H1 (cell line): ENCODE data around the gene NAA16. TPM values are rescaled to one million over a fixed set of nuclear protein-coding genes. Genes with fewer than 3 reads are reported as not detected.

Experiments used
- CTCF ChIA-PET: fragments of 300-600 bp; sonication (Branson Sonifier 250); formaldehyde crosslinking; loops from one replicate; lab custom pipeline; 2021; ENCODE audit not compliant: partially characterized antibody; lab: Charles Lee
- POLR2A ChIA-PET: fragments of 300-600 bp; sonication (Branson Sonifier 250); formaldehyde crosslinking; loops from one replicate; lab custom pipeline; 2021; ENCODE audit warnings: inconsistent platforms; ENCODE audit not compliant: partially characterized antibody; lab: Charles Lee
- DNase-seq, 2 experiments: peaks; one replicate each; pipeline versions ENCODE4 v3.0.0 to v3.0.0-alpha.2; 2010 to 2022; ENCODE audit warnings: low spot score in 2 of 2, low read depth in 1 of 2, mixed read lengths in 1 of 2
- FAIRE-seq: peaks from 2 replicates; lab custom pipeline; 2011; peaks lifted over from hg19 to GRCh38; lab: Jason Lieb, UNC
- H2AFZ ChIP-seq: 2 replicates; pipeline ENCODE4 v1.8.1; 2012; ENCODE audit warnings: low read length, inconsistent platforms
- H2AK5ac ChIP-seq: 2 replicates; pipeline ENCODE4 v1.6.1; 2013; ENCODE audit warnings: low read depth, low read length
- H2BK120ac ChIP-seq: replicated peaks from 2 replicates; pipeline ENCODE3; 2013; ENCODE audit warnings: low read depth, low read length, inconsistent platforms
- H2BK12ac ChIP-seq: 2 replicates; pipeline ENCODE4 v1.6.1; 2013; ENCODE audit warnings: low read depth, low read length
- H2BK15ac ChIP-seq: 2 replicates; pipeline ENCODE4 v1.6.1; 2013; ENCODE audit warnings: low read length
- H2BK20ac ChIP-seq: 2 replicates; pipeline ENCODE4 v1.6.1; 2013; ENCODE audit warnings: low read length
- H2BK5ac ChIP-seq: 2 replicates; pipeline ENCODE4 v1.6.1; 2013; ENCODE audit warnings: low read depth, low read length
- H3K14ac ChIP-seq: 2 replicates; pipeline ENCODE4 v1.6.1; 2013; ENCODE audit warnings: inconsistent platforms; ENCODE audit not compliant: insufficient read length
- H3K18ac ChIP-seq: 2 replicates; pipeline ENCODE4 v1.6.1; 2013; ENCODE audit warnings: low read length; ENCODE audit errors: extremely low read depth
- H3K23ac ChIP-seq: 2 replicates; pipeline ENCODE4 v1.6.1; 2013; ENCODE audit warnings: inconsistent platforms; ENCODE audit not compliant: insufficient read length
- H3K23me2 ChIP-seq: 2 replicates; pipeline ENCODE4 v1.6.1; 2013; ENCODE audit warnings: low read depth, low read length
- H3K27ac ChIP-seq: 2 replicates; pipeline ENCODE4 v1.6.1; 2011; ENCODE audit warnings: low read depth, low read length, inconsistent platforms
- H3K27me3 ChIP-seq, 4 experiments: replicated peaks in 1 of 4; 1 replicate in 1 of 4; 2 replicates in 3 of 4; pipeline versions ENCODE4 v1.6.1 to v1.8.1; 2011 to 2013; ENCODE audit warnings: low read length in 3 of 4, mild to moderate bottlenecking in 3 of 4, inconsistent platforms in 2 of 4, mixed read lengths in 2 of 4, moderate library complexity in 1 of 4; ENCODE audit not compliant: control insufficient read depth in 3 of 4, insufficient read depth in 3 of 4; ENCODE audit errors: extremely low read depth in 1 of 4
- H3K36me3 ChIP-seq, 4 experiments: 2 replicates each; pipeline versions ENCODE4 v1.6.1 to v1.8.1; 2011 to 2013; ENCODE audit warnings: mild to moderate bottlenecking in 4 of 4, low read length in 3 of 4, moderate library complexity in 2 of 4, control low read depth in 1 of 4, inconsistent platforms in 1 of 4; ENCODE audit not compliant: insufficient read depth in 4 of 4, control insufficient read depth in 2 of 4
- H3K4ac ChIP-seq: replicated peaks from 2 replicates; pipeline ENCODE3; 2013; ENCODE audit warnings: low read length, low read depth, mixed read lengths, inconsistent platforms; ENCODE audit not compliant: insufficient read length
- H3K4me1 ChIP-seq, 4 experiments: replicated peaks in 1 of 4; 1 replicate in 1 of 4; 2 replicates in 3 of 4; pipeline versions ENCODE4 v1.6.1 to v1.8.1; 2011 to 2013; ENCODE audit warnings: low read length in 3 of 4, inconsistent platforms in 2 of 4, mixed read lengths in 1 of 4; ENCODE audit not compliant: insufficient read depth in 4 of 4, control insufficient read depth in 3 of 4
- H3K4me2 ChIP-seq, 2 experiments: 2 replicates each; pipeline versions ENCODE4 v1.6.1 to v1.8.1; 2011 to 2013; ENCODE audit warnings: low read depth in 2 of 2, low read length in 2 of 2, control low read depth in 1 of 2, inconsistent platforms in 1 of 2, mild to moderate bottlenecking in 1 of 2; ENCODE audit not compliant: insufficient read depth in 1 of 2
- H3K4me3 ChIP-seq, 4 experiments: fragments of 200-600, 300-600 bp in 1 of 4; sonication (generic), shearing (Covaris generic), sonication (Bioruptor Twin) in 1 of 4; 2 replicates each; pipeline versions ENCODE4 v1.5.1 to v1.8.1; 2011 to 2016; ENCODE audit warnings: low read length in 4 of 4, low read depth in 3 of 4, control low read depth in 2 of 4, inconsistent platforms in 2 of 4, mild to moderate bottlenecking in 2 of 4, mixed read lengths in 1 of 4, moderate library complexity in 1 of 4; ENCODE audit not compliant: insufficient read depth in 2 of 4; ENCODE audit errors: extremely low read depth in 1 of 4
- H3K56ac ChIP-seq: replicated peaks from 2 replicates; pipeline ENCODE3; 2013; ENCODE audit warnings: low read depth, mild to moderate bottlenecking, mixed read lengths, low read length, inconsistent platforms; ENCODE audit not compliant: insufficient read length
- H3K79me1 ChIP-seq: 2 replicates; pipeline ENCODE4 v1.6.1; 2013; ENCODE audit warnings: low read depth, low read length, control low read depth
- H3K79me2 ChIP-seq, 2 experiments: 2 replicates each; pipeline versions ENCODE4 v1.6.1 to v1.8.1; 2012 to 2013; ENCODE audit warnings: low read length in 2 of 2, mild to moderate bottlenecking in 2 of 2, inconsistent platforms in 1 of 2; ENCODE audit not compliant: insufficient read depth in 2 of 2, control insufficient read depth in 1 of 2
- H3K9ac ChIP-seq, 4 experiments: replicated peaks in 1 of 4; 1 replicate in 1 of 4; 2 replicates in 3 of 4; pipeline versions ENCODE4 v1.6.1 to v1.8.1; 2011 to 2013; ENCODE audit warnings: low read depth in 3 of 4, low read length in 3 of 4, control low read depth in 2 of 4, mild to moderate bottlenecking in 2 of 4, moderate library complexity in 2 of 4, inconsistent platforms in 1 of 4; ENCODE audit errors: extremely low read depth in 1 of 4
- H3K9me3 ChIP-seq, 2 experiments: 2 replicates each; pipeline versions ENCODE4 v1.6.1 to v1.8.1; 2012 to 2013; ENCODE audit warnings: mild to moderate bottlenecking in 2 of 2, moderate library complexity in 2 of 2, control low read depth in 1 of 2, inconsistent platforms in 1 of 2, low read depth in 1 of 2, low read length in 1 of 2, mixed read lengths in 1 of 2; ENCODE audit not compliant: insufficient read depth in 2 of 2
- H4K20me1 ChIP-seq, 2 experiments: replicated peaks in 1 of 2; 2 replicates each; pipeline versions ENCODE3 to v1.8.1; 2011 to 2013; ENCODE audit warnings: inconsistent platforms in 2 of 2, low read length in 2 of 2, mild to moderate bottlenecking in 1 of 2; ENCODE audit not compliant: insufficient read depth in 2 of 2, control insufficient read depth in 1 of 2
- H4K5ac ChIP-seq: 2 replicates; pipeline ENCODE4 v1.6.1; 2013; ENCODE audit warnings: low read length, low read depth, mixed read lengths, inconsistent platforms; ENCODE audit not compliant: insufficient read length
- H4K8ac ChIP-seq: 2 replicates; pipeline ENCODE4 v1.8.0; 2013; ENCODE audit warnings: mild to moderate bottlenecking, moderate library complexity, low read length, inconsistent platforms; ENCODE audit not compliant: insufficient read depth; ENCODE audit errors: extremely low read depth
- H4K91ac ChIP-seq: replicated peaks from 2 replicates; pipeline ENCODE3; 2013; ENCODE audit warnings: low read length, mixed read lengths, inconsistent platforms; ENCODE audit not compliant: insufficient read length
- CBX5 ChIP-seq: fragments of 300-800, 300-1000 bp; sonication (generic); IDR thresholded peaks from 2 replicates; pipeline ENCODE4 v1.7.1; 2016; ENCODE audit warnings: antibody characterized with exemption, low read length, low read depth
- CBX8 ChIP-seq: fragments of 300-800, 300-1000 bp; sonication (generic); IDR thresholded peaks from 2 replicates; pipeline ENCODE4 v1.7.1; 2016; ENCODE audit warnings: low read depth, low read length, borderline replicate concordance
- E2F6 ChIP-seq: IDR thresholded peaks from 2 replicates; pipeline ENCODE4 v1.6.1; 2012; ENCODE audit warnings: inconsistent platforms
- EGR1 ChIP-seq: IDR thresholded peaks from 2 replicates; pipeline ENCODE4 v1.6.1; 2011; ENCODE audit warnings: low read depth, low read length, borderline replicate concordance
- EP300 ChIP-seq, 2 experiments: IDR thresholded peaks; 1 replicate in 1 of 2; 2 replicates in 1 of 2; pipeline ENCODE4 v1.6.1; 2011 to 2012; ENCODE audit warnings: low read depth in 2 of 2, low read length in 2 of 2, mild to moderate bottlenecking in 2 of 2, borderline replicate concordance in 1 of 2, inconsistent platforms in 1 of 2, moderate library complexity in 1 of 2
- GTF2F1 ChIP-seq: IDR thresholded peaks from 2 replicates; pipeline ENCODE4 v1.6.1; 2012; ENCODE audit warnings: low read depth, low read length, improper control_type of control experiment, borderline replicate concordance
- JUND ChIP-seq: IDR thresholded peaks from 2 replicates; pipeline ENCODE4 v1.6.1; 2011; ENCODE audit warnings: mild to moderate bottlenecking, improper control_type of control experiment, low read length
- KDM5A ChIP-seq: fragments of 200-600 bp; IDR thresholded peaks from 2 replicates; pipeline ENCODE4 v1.7.1; 2012; ENCODE audit warnings: mild to moderate bottlenecking, low read length, inconsistent platforms, mixed read lengths
- NRF1 ChIP-seq: IDR thresholded peaks from 2 replicates; pipeline ENCODE4 v1.6.1; 2011; ENCODE audit warnings: mild to moderate bottlenecking, low read depth, low read length, improper control_type of control experiment
- SAP30 ChIP-seq: fragments of 300-600 bp; sonication (generic); IDR thresholded peaks from 2 replicates; pipeline ENCODE4 v1.7.1; 2012; ENCODE audit warnings: low read length, moderate library complexity, mild to moderate bottlenecking, inconsistent platforms; ENCODE audit not compliant: insufficient read depth, insufficient replicate concordance
- SIRT6 ChIP-seq: IDR thresholded peaks from one replicate; pipeline ENCODE4 v1.7.1; 2012; ENCODE audit warnings: low read length, inconsistent platforms
- SP2 ChIP-seq: IDR thresholded peaks from 2 replicates; pipeline ENCODE4 v1.6.1; 2012; ENCODE audit warnings: mild to moderate bottlenecking, low read length, inconsistent platforms
- SRF ChIP-seq: IDR thresholded peaks from 2 replicates; pipeline ENCODE4 v1.6.1; 2011; ENCODE audit warnings: mild to moderate bottlenecking, low read depth, low read length, moderate library complexity
- TCF12 ChIP-seq: IDR thresholded peaks from 2 replicates; pipeline ENCODE4 v1.6.1; 2011; ENCODE audit warnings: low read depth, mild to moderate bottlenecking, low read length
- TEAD4 ChIP-seq: IDR thresholded peaks from 2 replicates; pipeline ENCODE4 v1.6.1; 2012; ENCODE audit warnings: low read depth, low read length, inconsistent platforms, mixed read lengths
- WGBS, 2 experiments: shearing (Covaris generic) in 1 of 2; methylation state at CpG; one replicate each; pipeline versions ENCODE4 v1.1.6 to v1.1.7; 2013 to 2015; ENCODE audit warnings: low lambda C conversion rate in 2 of 2, mixed read lengths in 2 of 2, inconsistent platforms in 1 of 2, low coverage in 1 of 2, missing lambda C conversion rate in 1 of 2; ENCODE audit not compliant: insufficient replicate concordance in 2 of 2, insufficient coverage in 1 of 2, insufficient read length in 1 of 2; ENCODE audit errors: extremely low coverage in 1 of 2, missing lambda C conversion rate in 1 of 2; 5-methylcytosine and 5-hydroxymethylcytosine counted together
- polyA plus RNA-seq, 7 experiments: library from polyadenylated mRNA; depleted of rRNA in 3 of 7; stranded (reverse) in 5 of 7; unstranded in 2 of 7; fragments of >200 nt in 5 of 7; fragments of 200-250 nt in 2 of 7; gene quantifications; 1 replicate in 5 of 7; 2 replicates in 1 of 7; 4 replicates in 1 of 7; pipeline versions ENCODE4 v1.2.1 to v1.2.3, GENCODE V29; 2011 to 2013; ENCODE audit warnings: missing spikeins in 2 of 7, mixed read lengths in 2 of 7
- total RNA-seq: library from RNA; stranded (reverse); fragmentation: NEBNext Ultra II Directional; extraction: Animal tissue kit (Norgen Biotek cat#: 25700); gene quantifications from 2 replicates; pipeline ENCODE4 v1.2.1, GENCODE V29; 2021

NAA16 gene
- total and polyA plus RNA-seq, 2 of the 8 experiments (the other 6 are each of a cell fraction or from before 2014, with no cell fraction given) = 11.4 to 40.0 TPM

GRCh38 chr13:41302743-41303142 is 8.3 kb upstream of the NAA16 start:
- CTCF ChIA-PET = no interaction called here
- no peak for FAIRE-seq
- TF ChIP-seq E2F6 (no peak), KDM5A (no peak), CBX5 (no peak), TCF12 (no peak), SRF (no peak), TEAD4 (no peak), NRF1 (no peak), SIRT6 (no peak), GTF2F1 (no peak), SP2 (no peak), CBX8 (no peak), EP300 (IDR thresholded peaks at IDR 0.05; ENCODE audit: borderline replicate concordance in 1 of 2, low read depth in 2 of 2, low read length in 2 of 2) (no peak), EGR1 (no peak), JUND (no peak), SAP30 (no peak)

More at GRCh38 chr13:41302743-41303142, 8.3 kb upstream of the NAA16 start:
- H3K4ac ChIP-seq = no peak overlapping the region
- no peak for DNase-seq
- WGBS, 2 experiments = 88% methylated on average over 3 of the region's 3 CpGs; no CpG with 5 or more reads in 1 of the 2 experiments
- no peak overlapping the region for H2BK20ac ChIP-seq
- H3K14ac ChIP-seq = no peak overlapping the region
- no peaks in the 10 kb centered on the region for H3K79me2 ChIP-seq
- H3K4me2 ChIP-seq = no peak overlapping the region
- no peaks in the 10 kb centered on the region for H4K20me1 ChIP-seq
- no peak overlapping the region for H3K27ac ChIP-seq
- no peaks in the 10 kb centered on the region; a peak in 1 of 7 replicates for H3K4me1 ChIP-seq
- POLR2A ChIA-PET = interaction anchor here (0.7 kb wide), 1 partner anchor 218 kb away, joined by 3 read pairs; no protein-coding TSS in a partner anchor
- H2BK120ac ChIP-seq = no peak overlapping the region
- H2BK12ac ChIP-seq = no peak overlapping the region
- no peak overlapping the region for H2AK5ac ChIP-seq
- H3K18ac ChIP-seq = no peak overlapping the region
- H3K56ac ChIP-seq = no peak overlapping the region
- H3K23me2 ChIP-seq = no peaks in the 10 kb centered on the region
- H3K4me3 ChIP-seq = no peak overlapping the region
- no peak overlapping the region for H4K91ac ChIP-seq
- no peak overlapping the region for H3K9ac ChIP-seq
- H3K36me3 ChIP-seq = no peaks in the 10 kb centered on the region
- no peaks in the 10 kb centered on the region for H3K27me3 ChIP-seq
- H2AFZ ChIP-seq = no peak overlapping the region
- H4K8ac ChIP-seq = no peak overlapping the region
- H4K5ac ChIP-seq = no peak overlapping the region
- no peaks in the 10 kb centered on the region for H3K9me3 ChIP-seq
- no peak overlapping the region for H2BK15ac ChIP-seq
- no peak overlapping the region for H2BK5ac ChIP-seq
- H3K79me1 ChIP-seq = no peaks in the 10 kb centered on the region
- H3K23ac ChIP-seq = no peak overlapping the region
